ENCODE results near the gene PRR12.

GRCh38 chr19:49631014-49631588 is 40.1 kb downstream of the PRR12 start:
- TF ChIP-seq CTCF (IDR thresholded peaks at IDR 0.05; ENCODE audit: extremely low read depth in 1 of 2, insufficient read depth in 1 of 2, low read depth in 1 of 2, low read length in 2 of 2): no peak
- TF ChIP-seq POLR2AphosphoS5 (IDR thresholded peaks at IDR 0.05; ENCODE audit: insufficient read depth, low read depth, low read length): peak; percentile 27
- no peak for TF ChIP-seq POLR2A (IDR thresholded peaks at IDR 0.05; ENCODE audit: low read depth, low read length)
- no peak for TF ChIP-seq MYC (IDR thresholded peaks at IDR 0.05; ENCODE audit: low read depth, low read length)
- TF ChIP-seq MAX (IDR thresholded peaks at IDR 0.05; ENCODE audit: insufficient read depth, insufficient read length): no peak
